LNCaP clone FGC (cell line): Measurements from ENCODE around the gene LY6G6F.
A peak's percentile ranks its signal among the peaks of the same experiment; 100 is the strongest.

Source experiments
- DNase-seq: peaks from one replicate; pipeline ENCODE4 v3.0.0-alpha.2; 2011; ENCODE audit warnings: low read depth
- H3K4me3 ChIP-seq: 2 replicates; pipeline ENCODE4 v1.5.1; 2011; ENCODE audit warnings: mild to moderate bottlenecking, low read depth, low read length, control low read depth
- CTCF ChIP-seq: IDR thresholded peaks from 2 replicates; pipeline ENCODE4 v1.5.1; 2012; ENCODE audit warnings: mild to moderate bottlenecking; ENCODE audit not compliant: control insufficient read depth, insufficient read depth; ENCODE audit errors: extremely low read depth

The LY6G6F gene

GRCh38 chr6:31713465-31713864, 6.8 kb downstream of the LY6G6F start:
- DNase-seq: no peak
- H3K4me3 ChIP-seq: no peak overlapping the region
- no peak for TF ChIP-seq CTCF

- no peak overlapping the region for H3K4me3 ChIP-seq
- DNase-seq: no peak
- no peak for TF ChIP-seq CTCF
Observed at GRCh38 chr6:31713991-31714684, 7.5 kb downstream of the LY6G6F start.

GRCh38 chr6:31715022-31715958, 8.6 kb downstream of the LY6G6F start, which contains the start of gene LY6G6D:
TSS of gene LY6G6D (plus strand) at chr6:31715348. CDS start at chr6:31715356, 8 bp downstream.
- H3K4me3 ChIP-seq: no peak within 1 kb of the TSS
- DNase-seq: no peak
- no peak for TF ChIP-seq CTCF

GRCh38 chr6:31717499-31718222, 11.0 kb downstream of the LY6G6F start:
- DNase-seq: no peak

GRCh38 chr6:31718265-31718664, 11.6 kb downstream of the LY6G6F start:
- H3K4me3 ChIP-seq: peak overlapping the region; percentile 43
- no peak for TF ChIP-seq CTCF
- DNase-seq: peak; percentile 95

More at GRCh38 chr6:31717499-31718222, 11.0 kb downstream of the LY6G6F start:
- no peak overlapping the region for H3K4me3 ChIP-seq
- TF ChIP-seq CTCF: no peak

- H3K4me3 ChIP-seq: peak overlapping the region; percentile 43
- no peak for TF ChIP-seq CTCF
- no peak for DNase-seq
Observed at GRCh38 chr6:31719001-31719400, 12.3 kb downstream of the LY6G6F start.
